Spinal cord (tissue), 10 donors: ENCODE measurements around the gene PRRG3. TPM values are rescaled to one million over a fixed set of nuclear protein-coding genes. Genes with fewer than 3 reads are reported as not detected.

Experiments
- DNase-seq, 6 donors: peaks; one replicate each; pipeline versions ENCODE4 v3.0.0 to v3.0.0-alpha.2; 2013 to 2015; ENCODE audit warnings: low spot score in 6 of 6, low read depth in 4 of 6
- H3K27ac ChIP-seq: one replicate; pipeline ENCODE4 v1.5.1; 2013; ENCODE audit warnings: low read depth, low read length, control low read depth
- H3K27me3 ChIP-seq: one replicate; pipeline ENCODE4 v1.6.1; 2013; ENCODE audit warnings: low read length; ENCODE audit not compliant: control insufficient read depth, insufficient read depth
- H3K36me3 ChIP-seq: one replicate; pipeline ENCODE4 v1.6.1; 2013; ENCODE audit warnings: low read length; ENCODE audit not compliant: control insufficient read depth, insufficient read depth
- H3K4me1 ChIP-seq: one replicate; pipeline ENCODE4 v1.6.1; 2013; ENCODE audit warnings: low read length; ENCODE audit not compliant: control insufficient read depth, insufficient read depth
- H3K4me3 ChIP-seq: one replicate; pipeline ENCODE4 v1.5.1; 2013; ENCODE audit warnings: low read depth, low read length, control low read depth
- H3K9me3 ChIP-seq: one replicate; pipeline ENCODE4 v1.6.1; 2013; ENCODE audit warnings: low read length; ENCODE audit not compliant: control insufficient read depth, insufficient read depth
- WGBS: methylation state at CpG from one replicate; pipeline ENCODE4 v1.1.5; 2013; ENCODE audit warnings: missing lambda C conversion rate; ENCODE audit not compliant: insufficient coverage; 5-methylcytosine and 5-hydroxymethylcytosine counted together
- polyA plus RNA-seq, 2 donors: library from polyadenylated mRNA; unstranded; fragments of 120-200 nt; gene quantifications; one replicate each; pipeline ENCODE4 v1.2.1, GENCODE V29; 2013; ENCODE audit not compliant: insufficient read length in 2 of 2
- total RNA-seq, 2 donors: library from RNA; depleted of rRNA in 1 of 2; stranded (reverse); fragments of 120-200 nt in 1 of 2; fragments of >200 nt in 1 of 2; gene quantifications; one replicate each; pipeline versions ENCODE4 v1.2.3 to v1.2.4, GENCODE V29; 2013 to 2014
- donor health status: healthy.

PRRG3 gene
- total and polyA plus RNA-seq, 4 donors: 4.4 to 16.0 (median 9.0) TPM

- DNase-seq: no peak
- WGBS: 75% methylated on average over 4 of the region's 5 CpGs
Measured at GRCh38 chrX:151752847-151753246, 57.6 kb downstream of the PRRG3 start.

GRCh38 chrX:151753313-151754046 lies 58.2 kb downstream of the PRRG3 start:
- DNase-seq: peak in 3 of 6 donors; percentile 38 to 83 (median 76)
- H3K9me3 ChIP-seq: no peaks in the 10 kb centered on the region
- 16% methylated on average over 22 of the region's 22 CpGs for WGBS
- no peak overlapping the region for H3K27ac ChIP-seq
- no peak overlapping the region for H3K4me3 ChIP-seq
- H3K27me3 ChIP-seq: peaks cover 2% of the 10 kb centered on the region
- H3K36me3 ChIP-seq: no peaks in the 10 kb centered on the region
- H3K4me1 ChIP-seq: peaks cover 24% of the 10 kb centered on the region

More at GRCh38 chrX:151752847-151753246, 57.6 kb downstream of the PRRG3 start:
- peaks cover 2% of the 10 kb centered on the region for H3K27me3 ChIP-seq
- H3K27ac ChIP-seq: no peak overlapping the region
- H3K4me3 ChIP-seq: no peak overlapping the region
- peaks cover 24% of the 10 kb centered on the region for H3K4me1 ChIP-seq
- H3K9me3 ChIP-seq: no peaks in the 10 kb centered on the region
- H3K36me3 ChIP-seq: no peaks in the 10 kb centered on the region

GRCh38 chrX:151754047-151754429 lies 58.8 kb downstream of the PRRG3 start:
- Histone ChIP-seq H3K4me3 (no peak overlapping the region), H3K36me3 (no peaks in the 10 kb centered on the region), H3K9me3 (no peaks in the 10 kb centered on the region), H3K4me1 (peaks cover 24% of the 10 kb centered on the region), H3K27ac (no peak overlapping the region), H3K27me3 (peaks cover 2% of the 10 kb centered on the region)
- WGBS: 67% methylated on average over 6 of the region's 6 CpGs
- DNase-seq: peak in 2 of 6 donors; percentile 8 to 31

DNA sequence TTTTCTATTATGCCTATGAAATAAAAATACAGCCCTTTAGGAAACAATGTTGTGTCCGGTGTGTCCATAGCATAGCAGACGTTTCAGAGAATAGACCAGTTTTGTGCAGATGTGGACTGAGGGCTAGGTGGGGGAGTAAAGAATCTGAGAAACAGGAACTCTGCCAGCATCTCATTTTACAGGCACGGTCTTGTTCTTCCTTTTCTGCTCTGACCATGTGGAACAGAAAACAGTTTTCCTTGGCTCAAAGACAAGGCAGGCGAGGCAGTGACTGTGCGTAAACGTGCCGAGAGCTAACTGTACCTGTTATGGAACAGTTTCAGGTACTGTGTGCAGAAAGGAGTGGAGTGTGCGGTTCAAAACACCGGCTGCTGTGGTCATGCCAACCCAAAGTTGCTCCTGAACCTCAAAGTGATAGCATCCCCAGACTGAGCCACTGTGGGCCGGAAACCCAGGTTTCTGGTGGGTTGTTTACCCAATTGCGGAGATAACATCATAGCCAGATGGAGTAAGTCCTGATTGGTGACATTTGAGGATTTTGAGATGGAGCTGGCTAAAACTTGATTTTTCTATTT lies 59.5 kb downstream of the PRRG3 start:
- H3K27ac ChIP-seq: no peak overlapping the region
- peak in 1 of 6 donors; percentile 37 for DNase-seq
- H3K4me1 ChIP-seq: peaks cover 17% of the 10 kb centered on the region
- H3K4me3 ChIP-seq: no peak overlapping the region
- H3K9me3 ChIP-seq: no peaks in the 10 kb centered on the region
- H3K36me3 ChIP-seq: no peaks in the 10 kb centered on the region
- peaks cover 2% of the 10 kb centered on the region for H3K27me3 ChIP-seq
- WGBS: 67% methylated on average over 10 of the region's 11 CpGs

Other genes with a start within 250 kb of the PRRG3 start
- under 1 TPM in 1 of 2 donors, not detected in 1; 0.10 TPM for gene PASD1, start 131.8 kb upstream of the PRRG3 start, total RNA-seq
- under 1 TPM in 1 of 2 donors, not detected in 1; 0.08 TPM for gene PASD1, start 131.8 kb upstream of the PRRG3 start, polyA plus RNA-seq
- under 1 TPM in 1 of 2 donors, not detected in 1; 0.39 TPM for gene FATE1, start 20.6 kb downstream of the PRRG3 start, total RNA-seq
- gene FATE1, start 20.6 kb downstream of the PRRG3 start, polyA plus RNA-seq: under 1 TPM in 1 of 2 donors, not detected in 1; 0.15 TPM
- gene CNGA2, start 39.3 kb downstream of the PRRG3 start, total RNA-seq: not detected
- gene CNGA2, start 39.3 kb downstream of the PRRG3 start, polyA plus RNA-seq: not detected
- not detected for gene MAGEA4, start 217.4 kb downstream of the PRRG3 start, total RNA-seq
- gene MAGEA4, start 217.4 kb downstream of the PRRG3 start, polyA plus RNA-seq: not detected